Left ventricle myocardium superior (tissue), 1 donor: ENCODE data around the gene SF3A2. TPM values are rescaled to one million over a fixed set of nuclear protein-coding genes. Genes with fewer than 3 reads are reported as not detected.
"Not testable (repeated sequence)": the region's sequence is repeated elsewhere in the genome, so short reads cannot be mapped to it uniquely, and the experiment has no call there.

ENCODE experiments used
- ATAC-seq: fragments of 200-7000 bp; cut with Tn5 transposase; one replicate; pipeline ENCODE4 v1.9.1; 2020; ENCODE audit warnings: mild to moderate bottlenecking, moderate library complexity
- DNase-seq: peaks from one replicate; pipeline ENCODE4 v3.0.0-alpha.2; 2020
- intact Hi-C: fragments of 100-400 bp; cut with micrococcal nuclease; formaldehyde crosslinking; loops from one replicate; pipeline ENCODE4 v1.11.0; 2022
- long read RNA-seq: library from polyadenylated mRNA; unstranded; transcript quantifications from one replicate; pipeline ENCODE4 v2.0.0, GENCODE V29; 2021
- total RNA-seq: library from RNA; stranded (reverse); fragmentation: NEBNext Ultra II Directional; extraction: Animal tissue kit (Norgen Biotek cat#: 25700); gene quantifications from one replicate; pipeline ENCODE4 v1.2.1, GENCODE V29; 2021
- donor health status: DM: no; HTN: yes; CAD: no; lungs with severe emphysema.

The SF3A2 gene
- 31.4 TPM for total RNA-seq
- long read RNA-seq, transcript SF3A2-201 (9 exons, 1,963 nt) = major isoform, 6 of 15 reads
- long read RNA-seq, partial matches to known transcripts = 1 of 15 reads
- long read RNA-seq, other reads (novel, unspliced or antisense) = 7 of 15 reads

- intact Hi-C loops = no loop called here
- peak; percentile 98 for DNase-seq
These were observed at the start of gene SF3A2, which contains the start of gene PLEKHJ1 for GRCh38 chr19:2236314-2237050. Gene SF3A2 (plus strand): TSS chr19:2236824. CDS start chr19:2243419, 6,595 bp downstream. Gene PLEKHJ1 (minus strand): TSS chr19:2236329. CDS start chr19:2236248, 81 bp downstream.

GRCh38 chr19:2187159-2187558 is 49.5 kb upstream of the SF3A2 start:
- DNase-seq = no peak
- no peak for ATAC-seq
- intact Hi-C loops = no loop called here

More at GRCh38 chr19:2236314-2237050, at the start of gene SF3A2, which contains the start of gene PLEKHJ1:
- peak; percentile 93 for ATAC-seq

- no peak for DNase-seq
- ATAC-seq = no peak
- intact Hi-C loops = no loop called here
These were observed 47.8 kb upstream of the SF3A2 start for GRCh38 chr19:2188708-2189385.

GRCh38 chr19:2189880-2190279 is 46.7 kb upstream of the SF3A2 start:
- ATAC-seq (no peak), DNase-seq (no peak)
- intact Hi-C loops = no loop called here

- no peak for ATAC-seq
- intact Hi-C loops = no loop called here
- no peak for DNase-seq
These were observed 45.7 kb upstream of the SF3A2 start for GRCh38 chr19:2190848-2191455.

GRCh38 chr19:2191456-2192310 is 44.9 kb upstream of the SF3A2 start:
- DNase-seq (no peak), ATAC-seq (no peak)
- intact Hi-C loops = no loop called here

GRCh38 chr19:2192862-2193261 is 43.8 kb upstream of the SF3A2 start:
- intact Hi-C loops = no loop called here
- DNase-seq = no peak
- ATAC-seq = no peak

GRCh38 chr19:2193807-2194206 is 42.8 kb upstream of the SF3A2 start:
- intact Hi-C loops = no loop called here
- no peak for ATAC-seq

GRCh38 chr19:2194513-2195078 is 42.0 kb upstream of the SF3A2 start:
- no peak for DNase-seq
- ATAC-seq = peak; percentile 31
- intact Hi-C loops = no loop called here

More at GRCh38 chr19:2193807-2194206, 42.8 kb upstream of the SF3A2 start:
- no peak for DNase-seq

GRCh38 chr19:2195361-2195760 is 41.3 kb upstream of the SF3A2 start:
- no peak for ATAC-seq

GRCh38 chr19:2195914-2196313 is 40.7 kb upstream of the SF3A2 start:
- ATAC-seq = no peak
- DNase-seq = no peak
- intact Hi-C loops = no loop called here

More at GRCh38 chr19:2195361-2195760, 41.3 kb upstream of the SF3A2 start:
- intact Hi-C loops = no loop called here
- DNase-seq = no peak

GRCh38 chr19:2197270-2197669 is 39.4 kb upstream of the SF3A2 start:
- no peak for DNase-seq
- intact Hi-C loops = no loop called here
- ATAC-seq = no peak

GRCh38 chr19:2198317-2198716 is 38.3 kb upstream of the SF3A2 start:
- ATAC-seq = no peak
- intact Hi-C loops = no loop called here
- no peak for DNase-seq

GRCh38 chr19:2199215-2199614 is 37.4 kb upstream of the SF3A2 start:
- intact Hi-C loops = no loop called here
- DNase-seq = no peak
- peak; percentile 66 for ATAC-seq

GRCh38 chr19:2199861-2200623 is 36.6 kb upstream of the SF3A2 start:
- intact Hi-C loops = no loop called here
- DNase-seq (no peak), ATAC-seq (no peak)

GRCh38 chr19:2200624-2201294 is 35.9 kb upstream of the SF3A2 start:
- DNase-seq, ATAC-seq, intact Hi-C loops: not testable (repeated sequence)

- DNase-seq (no peak), ATAC-seq (no peak)
- intact Hi-C loops = no loop called here
These were observed 35.0 kb upstream of the SF3A2 start for GRCh38 chr19:2201473-2202148.
